ENCODE results near the gene HOXD10. TPM values are rescaled to one million over a fixed set of nuclear protein-coding genes. Genes with fewer than 3 reads are reported as not detected.

HOXD10 gene
- total and polyA plus RNA-seq, 2 of the 13 experiments (the other 11 are each of a cell fraction or from before 2014, with no cell fraction given): not detected

DNA sequence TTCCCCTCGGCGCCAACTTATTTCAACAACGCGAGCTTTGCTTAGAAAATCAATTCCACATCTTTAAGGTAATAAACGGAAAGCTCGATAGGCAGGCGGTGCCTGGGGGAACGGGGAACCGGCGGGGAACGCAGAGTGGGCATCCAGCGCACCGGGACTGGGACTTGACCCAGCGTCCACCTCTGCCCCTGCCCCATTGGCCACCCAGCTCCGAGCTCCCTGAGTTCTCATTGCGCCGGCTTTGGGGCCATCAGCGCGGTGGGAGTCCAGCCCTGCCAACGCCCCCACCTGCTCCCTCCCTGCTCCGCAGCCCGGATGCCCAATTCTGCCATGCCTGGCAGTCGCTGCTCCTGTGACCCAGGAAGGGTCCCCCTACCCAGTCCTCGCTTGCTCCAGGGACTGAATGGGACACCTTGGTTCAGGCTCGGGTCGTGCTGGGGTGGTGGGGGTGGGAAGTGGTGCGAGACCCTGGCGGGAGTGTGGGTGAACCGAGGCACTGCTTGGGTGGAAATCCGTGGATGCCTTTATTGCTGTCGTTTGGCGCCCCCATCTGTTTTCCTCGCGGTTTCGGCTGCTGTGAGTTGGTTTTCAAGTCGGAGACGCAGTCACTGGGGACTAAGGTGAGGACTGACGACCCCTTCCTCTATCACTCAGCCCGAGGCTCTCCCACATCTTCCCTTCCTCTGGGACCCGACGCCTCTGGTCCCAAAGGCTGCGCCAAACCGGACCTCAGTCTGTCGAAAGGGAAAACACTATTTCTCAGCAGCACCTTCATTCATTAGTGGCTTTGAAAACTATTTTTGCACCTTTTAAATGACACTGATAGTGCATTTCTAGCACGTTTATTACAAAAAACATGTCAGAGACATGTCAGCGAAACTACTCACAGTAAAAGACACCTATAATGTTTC lies 30.5 kb upstream of the HOXD10 start (continued):
- TF ChIP-seq, protein P1, sequence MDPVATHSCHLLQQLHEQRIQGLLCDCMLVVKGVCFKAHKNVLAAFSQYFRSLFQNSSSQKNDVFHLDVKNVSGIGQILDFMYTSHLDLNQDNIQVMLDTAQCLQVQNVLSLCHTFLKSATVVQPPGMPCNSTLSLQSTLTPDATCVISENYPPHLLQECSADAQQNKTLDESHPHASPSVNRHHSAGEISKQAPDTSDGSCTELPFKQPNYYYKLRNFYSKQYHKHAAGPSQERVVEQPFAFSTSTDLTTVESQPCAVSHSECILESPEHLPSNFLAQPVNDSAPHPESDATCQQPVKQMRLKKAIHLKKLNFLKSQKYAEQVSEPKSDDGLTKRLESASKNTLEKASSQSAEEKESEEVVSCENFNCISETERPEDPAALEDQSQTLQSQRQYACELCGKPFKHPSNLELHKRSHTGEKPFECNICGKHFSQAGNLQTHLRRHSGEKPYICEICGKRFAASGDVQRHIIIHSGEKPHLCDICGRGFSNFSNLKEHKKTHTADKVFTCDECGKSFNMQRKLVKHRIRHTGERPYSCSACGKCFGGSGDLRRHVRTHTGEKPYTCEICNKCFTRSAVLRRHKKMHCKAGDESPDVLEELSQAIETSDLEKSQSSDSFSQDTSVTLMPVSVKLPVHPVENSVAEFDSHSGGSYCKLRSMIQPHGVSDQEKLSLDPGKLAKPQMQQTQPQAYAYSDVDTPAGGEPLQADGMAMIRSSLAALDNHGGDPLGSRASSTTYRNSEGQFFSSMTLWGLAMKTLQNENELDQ (CRISPR knock-in tag; IDR thresholded peaks at IDR 0.05; ENCODE audit: borderline replicate concordance): no peak
- TF ChIP-seq ZNF678 (CRISPR knock-in tag; IDR thresholded peaks at IDR 0.05): no peak
- TF ChIP-seq, protein P2, sequence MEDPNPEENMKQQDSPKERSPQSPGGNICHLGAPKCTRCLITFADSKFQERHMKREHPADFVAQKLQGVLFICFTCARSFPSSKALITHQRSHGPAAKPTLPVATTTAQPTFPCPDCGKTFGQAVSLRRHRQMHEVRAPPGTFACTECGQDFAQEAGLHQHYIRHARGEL (CRISPR knock-in tag; IDR thresholded peaks at IDR 0.05): no peak
- TF ChIP-seq, protein P3, sequence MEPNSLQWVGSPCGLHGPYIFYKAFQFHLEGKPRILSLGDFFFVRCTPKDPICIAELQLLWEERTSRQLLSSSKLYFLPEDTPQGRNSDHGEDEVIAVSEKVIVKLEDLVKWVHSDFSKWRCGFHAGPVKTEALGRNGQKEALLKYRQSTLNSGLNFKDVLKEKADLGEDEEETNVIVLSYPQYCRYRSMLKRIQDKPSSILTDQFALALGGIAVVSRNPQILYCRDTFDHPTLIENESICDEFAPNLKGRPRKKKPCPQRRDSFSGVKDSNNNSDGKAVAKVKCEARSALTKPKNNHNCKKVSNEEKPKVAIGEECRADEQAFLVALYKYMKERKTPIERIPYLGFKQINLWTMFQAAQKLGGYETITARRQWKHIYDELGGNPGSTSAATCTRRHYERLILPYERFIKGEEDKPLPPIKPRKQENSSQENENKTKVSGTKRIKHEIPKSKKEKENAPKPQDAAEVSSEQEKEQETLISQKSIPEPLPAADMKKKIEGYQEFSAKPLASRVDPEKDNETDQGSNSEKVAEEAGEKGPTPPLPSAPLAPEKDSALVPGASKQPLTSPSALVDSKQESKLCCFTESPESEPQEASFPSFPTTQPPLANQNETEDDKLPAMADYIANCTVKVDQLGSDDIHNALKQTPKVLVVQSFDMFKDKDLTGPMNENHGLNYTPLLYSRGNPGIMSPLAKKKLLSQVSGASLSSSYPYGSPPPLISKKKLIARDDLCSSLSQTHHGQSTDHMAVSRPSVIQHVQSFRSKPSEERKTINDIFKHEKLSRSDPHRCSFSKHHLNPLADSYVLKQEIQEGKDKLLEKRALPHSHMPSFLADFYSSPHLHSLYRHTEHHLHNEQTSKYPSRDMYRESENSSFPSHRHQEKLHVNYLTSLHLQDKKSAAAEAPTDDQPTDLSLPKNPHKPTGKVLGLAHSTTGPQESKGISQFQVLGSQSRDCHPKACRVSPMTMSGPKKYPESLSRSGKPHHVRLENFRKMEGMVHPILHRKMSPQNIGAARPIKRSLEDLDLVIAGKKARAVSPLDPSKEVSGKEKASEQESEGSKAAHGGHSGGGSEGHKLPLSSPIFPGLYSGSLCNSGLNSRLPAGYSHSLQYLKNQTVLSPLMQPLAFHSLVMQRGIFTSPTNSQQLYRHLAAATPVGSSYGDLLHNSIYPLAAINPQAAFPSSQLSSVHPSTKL (CRISPR knock-in tag; IDR thresholded peaks at IDR 0.05): 0 out of 2 replicates have a peak, but pooled peaks have one; percentile 19
- TF ChIP-seq ZNF546 (CRISPR knock-in tag; conservative IDR thresholded peaks at IDR 0.05): no peak
- no peak for TF ChIP-seq GATAD2A (CRISPR knock-in tag; IDR thresholded peaks at IDR 0.05)
- TF ChIP-seq RFX5 (IDR thresholded peaks at IDR 0.05; ENCODE audit: low read depth, low read length): no peak
- TF ChIP-seq RNF2 (conservative IDR thresholded peaks at IDR 0.05; ENCODE audit: low read depth): 0 out of 2 replicates have a peak, but pooled peaks have one; percentile 57
- TF ChIP-seq GABPA (IDR thresholded peaks at IDR 0.05; ENCODE audit: low read depth, low read length): no peak
- TF ChIP-seq GABPA (CRISPR knock-in tag; IDR thresholded peaks at IDR 0.05; ENCODE audit: low read depth): no peak
- no peak for TF ChIP-seq ZNF781 (CRISPR knock-in tag; IDR thresholded peaks at IDR 0.05; ENCODE audit: borderline replicate concordance, not compliant biosample characterization)
- TF ChIP-seq, protein P4, sequence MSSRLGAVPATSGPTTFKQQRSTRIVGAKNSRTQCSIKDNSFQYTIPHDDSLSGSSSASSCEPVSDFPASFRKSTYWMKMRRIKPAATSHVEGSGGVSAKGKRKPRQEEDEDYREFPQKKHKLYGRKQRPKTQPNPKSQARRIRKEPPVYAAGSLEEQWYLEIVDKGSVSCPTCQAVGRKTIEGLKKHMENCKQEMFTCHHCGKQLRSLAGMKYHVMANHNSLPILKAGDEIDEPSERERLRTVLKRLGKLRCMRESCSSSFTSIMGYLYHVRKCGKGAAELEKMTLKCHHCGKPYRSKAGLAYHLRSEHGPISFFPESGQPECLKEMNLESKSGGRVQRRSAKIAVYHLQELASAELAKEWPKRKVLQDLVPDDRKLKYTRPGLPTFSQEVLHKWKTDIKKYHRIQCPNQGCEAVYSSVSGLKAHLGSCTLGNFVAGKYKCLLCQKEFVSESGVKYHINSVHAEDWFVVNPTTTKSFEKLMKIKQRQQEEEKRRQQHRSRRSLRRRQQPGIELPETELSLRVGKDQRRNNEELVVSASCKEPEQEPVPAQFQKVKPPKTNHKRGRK (CRISPR knock-in tag; IDR thresholded peaks at IDR 0.05): no peak
- TF ChIP-seq HNRNPL (IDR thresholded peaks at IDR 0.05; ENCODE audit: low read depth, low read length): 0 out of 2 replicates have a peak, but pooled peaks have one; percentile 50
- no peak for TF ChIP-seq ASH2L (IDR thresholded peaks at IDR 0.05; ENCODE audit: insufficient read length, low read depth, low read length)
- TF ChIP-seq, protein P5, sequence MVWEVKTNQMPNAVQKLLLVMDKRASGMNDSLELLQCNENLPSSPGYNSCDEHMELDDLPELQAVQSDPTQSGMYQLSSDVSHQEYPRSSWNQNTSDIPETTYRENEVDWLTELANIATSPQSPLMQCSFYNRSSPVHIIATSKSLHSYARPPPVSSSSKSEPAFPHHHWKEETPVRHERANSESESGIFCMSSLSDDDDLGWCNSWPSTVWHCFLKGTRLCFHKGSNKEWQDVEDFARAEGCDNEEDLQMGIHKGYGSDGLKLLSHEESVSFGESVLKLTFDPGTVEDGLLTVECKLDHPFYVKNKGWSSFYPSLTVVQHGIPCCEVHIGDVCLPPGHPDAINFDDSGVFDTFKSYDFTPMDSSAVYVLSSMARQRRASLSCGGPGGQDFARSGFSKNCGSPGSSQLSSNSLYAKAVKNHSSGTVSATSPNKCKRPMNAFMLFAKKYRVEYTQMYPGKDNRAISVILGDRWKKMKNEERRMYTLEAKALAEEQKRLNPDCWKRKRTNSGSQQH (CRISPR knock-in tag; IDR thresholded peaks at IDR 0.05; ENCODE audit: low read depth): 0 out of 2 replicates have a peak, but pooled peaks have one; percentile 45
- TF ChIP-seq, protein P6, sequence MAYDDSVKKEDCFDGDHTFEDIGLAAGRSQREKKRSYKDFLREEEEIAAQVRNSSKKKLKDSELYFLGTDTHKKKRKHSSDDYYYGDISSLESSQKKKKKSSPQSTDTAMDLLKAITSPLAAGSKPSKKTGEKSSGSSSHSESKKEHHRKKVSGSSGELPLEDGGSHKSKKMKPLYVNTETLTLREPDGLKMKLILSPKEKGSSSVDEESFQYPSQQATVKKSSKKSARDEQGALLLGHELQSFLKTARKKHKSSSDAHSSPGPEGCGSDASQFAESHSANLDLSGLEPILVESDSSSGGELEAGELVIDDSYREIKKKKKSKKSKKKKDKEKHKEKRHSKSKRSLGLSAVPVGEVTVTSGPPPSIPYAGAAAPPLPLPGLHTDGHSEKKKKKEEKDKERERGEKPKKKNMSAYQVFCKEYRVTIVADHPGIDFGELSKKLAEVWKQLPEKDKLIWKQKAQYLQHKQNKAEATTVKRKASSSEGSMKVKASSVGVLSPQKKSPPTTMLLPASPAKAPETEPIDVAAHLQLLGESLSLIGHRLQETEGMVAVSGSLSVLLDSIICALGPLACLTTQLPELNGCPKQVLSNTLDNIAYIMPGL (CRISPR knock-in tag; IDR thresholded peaks at IDR 0.05; ENCODE audit: borderline replicate concordance in 1 of 2, low read depth in 1 of 2): peak in 1 of 2 experiments; percentile 43; a peak in 1 of 4 replicates

Data from HepG2 (cell line).